HG02759 (cell line): Measurements from ENCODE around the gene RELN.

Source experiments
- ATAC-seq: cut with Tn5 transposase; IDR thresholded peaks from one replicate; pipeline ENCODE4 v1.9.1; 2021; ENCODE audit warnings: mild to moderate bottlenecking, moderate library complexity; ENCODE audit not compliant: unreplicated experiment

RELN gene

DNA sequence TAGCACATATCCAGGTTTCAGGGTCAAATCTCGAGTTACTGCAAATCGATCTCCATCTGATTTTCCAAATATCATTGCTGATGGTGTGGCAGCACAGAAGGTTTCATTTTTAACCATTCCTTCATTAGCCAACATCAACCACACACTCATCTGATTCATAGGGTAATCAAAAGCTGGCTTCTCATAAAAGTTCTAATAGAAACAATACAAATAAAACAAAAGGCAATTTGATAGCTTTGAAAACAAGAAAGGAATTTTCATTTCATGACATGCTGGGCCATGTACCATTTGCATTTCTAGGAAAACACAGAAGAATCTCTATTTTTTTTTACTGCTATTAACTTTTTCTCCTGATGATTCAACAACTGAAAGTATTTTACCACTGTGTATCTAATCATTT is 395.8 kb downstream of the RELN start:
- ATAC-seq, result no peak

DNA sequence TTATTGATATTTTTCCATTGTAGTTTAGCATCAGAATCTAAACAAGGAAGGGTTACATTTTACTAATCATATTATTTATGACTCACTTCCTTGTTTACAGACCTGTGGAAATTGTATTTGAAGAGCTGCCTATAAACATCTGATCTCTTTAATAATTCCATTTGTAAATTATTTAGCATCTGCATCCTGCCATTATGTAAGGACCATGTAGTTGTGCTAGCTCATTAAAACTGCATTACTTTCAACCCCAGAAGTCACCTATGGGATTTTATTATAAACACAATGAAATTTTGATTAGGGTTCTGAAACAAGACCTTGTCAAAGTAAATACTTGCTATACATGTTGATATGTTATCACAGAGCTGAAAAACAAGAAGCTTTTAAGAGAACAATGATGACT is 396.6 kb downstream of the RELN start:
- no peak for ATAC-seq

DNA sequence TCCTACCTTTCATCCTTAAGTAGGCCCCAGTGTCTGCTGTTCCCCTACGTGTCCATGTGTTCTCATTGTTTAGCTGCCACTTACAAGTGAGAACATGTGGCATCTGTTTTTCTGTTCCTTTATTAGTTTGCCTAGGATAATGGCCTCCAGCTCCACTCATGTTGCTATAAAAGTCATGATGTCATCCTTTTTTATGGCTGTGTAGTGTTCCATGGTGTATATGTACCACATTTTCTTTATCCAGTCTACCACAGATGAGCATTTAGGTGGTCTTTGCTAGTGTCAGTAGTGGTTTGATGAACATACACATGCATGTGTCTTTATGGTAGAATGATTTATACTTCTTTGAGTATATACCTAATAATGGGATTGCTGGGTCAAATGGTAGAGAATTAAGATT is 397.3 kb downstream of the RELN start:
- no peak for ATAC-seq

DNA sequence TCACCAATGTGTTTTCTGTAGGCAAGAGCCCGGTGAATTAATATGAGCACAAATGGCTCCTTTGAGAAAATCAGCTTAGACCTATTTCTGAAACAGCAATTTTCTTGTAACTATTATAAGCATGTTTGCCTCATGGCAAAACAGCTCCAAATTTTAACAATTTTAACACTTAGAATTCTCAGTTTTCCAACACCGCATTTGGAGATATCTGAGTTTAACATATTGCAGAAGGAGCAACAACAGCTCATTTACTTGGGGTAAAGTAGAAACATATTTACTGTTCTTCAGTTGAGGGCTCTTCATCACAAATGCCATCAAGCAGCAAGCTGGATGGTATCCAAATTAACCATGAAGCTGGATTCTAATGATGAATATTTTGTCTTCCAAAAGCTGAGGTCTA is 409.4 kb downstream of the RELN start:
- no peak for ATAC-seq

DNA sequence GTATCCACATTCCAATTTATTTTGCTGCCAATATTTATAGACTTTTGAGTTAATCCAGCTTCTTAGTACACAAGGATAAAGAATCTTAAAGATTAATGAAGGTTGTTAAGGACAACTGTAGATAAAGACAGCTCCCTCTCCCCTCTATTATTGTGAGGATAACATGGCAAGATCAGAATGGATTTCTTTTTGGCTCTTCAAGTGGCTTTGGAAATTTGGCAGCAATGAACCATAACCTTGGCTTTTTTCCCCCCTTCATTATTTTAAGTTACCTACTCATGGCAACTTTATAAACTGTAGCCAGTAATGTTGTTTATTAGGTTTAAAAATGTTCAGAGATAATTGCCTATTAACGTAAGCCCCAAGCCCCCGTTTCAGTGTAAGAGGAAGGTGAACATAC is 412.4 kb downstream of the RELN start:
- ATAC-seq, result no peak

DNA sequence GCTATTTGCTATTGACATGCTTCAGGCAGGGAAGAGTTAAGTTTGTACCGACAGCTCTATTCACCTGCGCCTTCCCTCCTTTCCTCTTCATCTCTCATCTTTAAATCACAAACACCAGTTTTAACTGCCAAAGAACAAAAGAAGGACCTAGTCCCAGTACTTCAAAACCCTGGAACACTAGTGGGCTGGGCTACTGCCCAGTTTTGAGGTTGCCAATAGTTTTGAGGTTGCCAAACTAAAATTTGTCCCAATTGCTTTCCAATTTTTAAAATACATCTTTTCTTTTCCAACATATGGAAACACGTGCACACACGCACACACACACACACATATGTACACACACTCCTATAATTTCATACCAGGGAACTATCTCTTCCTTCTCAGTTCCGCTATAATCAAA is 412.8 kb downstream of the RELN start:
- no peak for ATAC-seq

DNA sequence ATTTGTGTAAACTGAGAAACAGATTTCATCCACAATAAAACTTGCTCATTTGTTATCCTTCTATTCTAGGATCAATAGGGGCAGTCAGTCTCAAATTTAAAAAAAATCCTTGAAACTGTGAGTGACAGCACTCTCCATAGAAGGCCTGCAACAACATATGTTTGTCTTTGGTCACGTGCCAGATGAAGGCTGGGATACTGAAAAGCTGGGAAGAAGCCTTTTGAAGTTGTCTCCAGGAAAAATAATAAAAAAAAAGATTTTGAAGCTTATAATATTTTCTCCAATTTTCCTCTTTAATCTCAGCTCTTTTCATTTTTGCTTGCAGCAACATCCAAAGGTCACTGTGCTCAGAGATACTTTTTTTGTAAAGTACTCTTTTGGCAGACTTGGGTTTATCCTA is 414.9 kb downstream of the RELN start:
- ATAC-seq, result no peak

DNA sequence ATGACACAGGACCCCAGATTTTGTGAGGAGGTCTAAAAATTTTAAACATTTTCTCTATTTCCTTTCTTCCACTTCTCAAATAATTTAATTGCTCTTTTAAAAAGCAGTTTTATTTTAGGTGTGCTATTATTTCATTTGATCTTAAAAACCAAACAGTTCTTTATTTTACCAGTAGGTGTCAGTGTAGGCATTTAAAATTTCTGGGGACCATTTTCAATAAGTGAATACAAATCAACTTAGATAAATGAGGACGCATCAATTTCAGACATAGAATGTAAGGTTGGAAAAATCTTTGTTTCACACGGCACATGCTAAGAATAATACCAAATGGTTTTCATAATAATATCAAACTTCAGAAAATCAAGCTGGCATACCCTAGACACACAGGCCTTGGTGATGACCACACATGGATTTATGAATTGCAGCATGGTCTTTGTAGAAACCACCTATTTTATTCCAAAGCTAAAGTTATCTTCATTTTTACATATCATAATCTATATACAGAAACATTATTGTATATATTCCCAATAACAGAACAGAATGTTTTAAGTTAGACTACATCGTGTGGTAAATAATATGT is 415.9 kb downstream of the RELN start:
- no peak for ATAC-seq

DNA sequence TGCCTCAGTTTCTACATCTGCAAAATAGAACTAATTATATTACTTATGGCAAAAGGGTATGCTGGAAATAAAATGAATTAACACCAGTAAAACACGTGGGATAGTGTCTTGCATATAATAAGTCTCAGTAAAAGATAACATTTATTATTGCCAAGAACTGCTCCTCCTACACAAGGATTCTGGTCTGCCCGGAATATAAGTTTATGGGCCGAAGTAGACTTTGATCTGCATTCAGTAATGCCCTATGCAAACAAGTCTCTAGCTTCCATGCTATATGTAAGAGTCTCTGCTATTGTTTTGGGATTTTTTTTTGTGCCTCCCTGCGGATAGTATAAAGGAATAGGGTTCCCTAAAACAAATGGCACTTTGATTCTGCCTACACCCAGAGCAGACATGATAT is 417.9 kb downstream of the RELN start:
- no peak for ATAC-seq

DNA sequence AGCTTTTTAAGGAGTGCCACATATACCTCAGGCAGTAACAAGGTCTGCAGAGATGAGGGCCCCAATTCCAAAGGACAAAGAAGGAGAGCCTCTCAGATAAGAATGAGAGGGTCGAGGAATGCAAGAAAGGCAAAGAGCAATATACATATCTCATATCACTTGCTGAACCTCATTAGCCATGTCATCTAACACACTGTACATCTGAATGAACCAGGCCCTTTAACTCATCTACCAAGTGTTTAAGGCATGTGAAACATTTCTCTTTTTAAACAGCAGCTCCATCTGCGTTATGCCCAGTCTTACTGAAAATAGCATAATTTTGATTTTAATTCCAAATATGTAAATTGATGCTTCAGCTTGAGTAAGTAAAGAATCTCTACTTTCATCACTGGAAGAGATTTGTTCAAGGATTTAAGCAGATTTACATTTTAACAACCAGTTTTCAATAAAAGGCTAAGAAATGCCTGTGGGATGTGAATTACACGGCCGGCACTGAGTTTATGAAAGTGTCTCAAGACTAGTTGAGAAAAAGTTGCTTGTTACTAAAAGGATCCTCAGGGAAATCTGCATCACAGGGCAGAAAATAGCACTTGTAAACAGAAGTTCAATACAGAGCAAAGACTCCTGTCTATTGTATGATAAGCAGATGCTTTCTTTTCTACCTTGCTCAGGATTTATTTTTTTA is 419.7 kb downstream of the RELN start:
- no peak for ATAC-seq

DNA sequence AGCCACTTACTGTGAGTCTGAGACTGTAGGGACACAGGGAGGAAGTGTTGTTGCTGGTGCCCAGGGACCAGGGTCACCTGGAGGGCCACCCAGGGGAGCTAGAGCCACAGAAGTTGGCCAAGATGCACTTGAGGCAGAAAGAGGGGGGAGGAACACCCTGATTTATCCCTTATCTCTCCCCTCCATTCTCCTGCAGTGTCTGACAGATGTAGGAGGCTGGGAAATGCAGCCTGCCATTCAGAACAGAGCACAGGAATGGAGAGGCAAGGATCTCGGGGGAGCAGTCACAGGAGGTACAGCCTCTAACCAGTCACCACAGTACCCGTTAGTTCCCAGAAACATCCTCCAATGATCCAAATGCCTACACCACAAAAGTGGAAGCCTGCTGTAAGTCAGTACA is 425.0 kb downstream of the RELN start:
- ATAC-seq, result no peak

DNA sequence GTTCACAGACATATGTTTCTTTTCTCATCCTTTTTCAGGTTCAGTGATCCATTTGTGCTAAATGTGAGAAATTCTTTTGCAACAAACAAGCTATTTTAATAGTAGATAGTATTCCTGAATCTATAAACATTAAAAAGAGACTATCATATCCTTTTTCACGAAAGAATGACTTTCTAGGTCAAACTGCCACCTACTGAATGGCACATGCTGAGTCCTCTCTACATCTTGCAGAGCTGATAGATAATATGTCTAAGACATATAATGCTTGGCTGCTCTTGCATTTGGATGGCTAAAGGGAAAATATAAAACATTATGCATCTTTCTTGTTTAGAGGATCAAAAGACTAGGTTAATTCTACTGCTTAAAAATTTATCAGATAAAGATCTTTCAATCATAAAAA is 429.3 kb downstream of the RELN start:
- ATAC-seq, result no peak

DNA sequence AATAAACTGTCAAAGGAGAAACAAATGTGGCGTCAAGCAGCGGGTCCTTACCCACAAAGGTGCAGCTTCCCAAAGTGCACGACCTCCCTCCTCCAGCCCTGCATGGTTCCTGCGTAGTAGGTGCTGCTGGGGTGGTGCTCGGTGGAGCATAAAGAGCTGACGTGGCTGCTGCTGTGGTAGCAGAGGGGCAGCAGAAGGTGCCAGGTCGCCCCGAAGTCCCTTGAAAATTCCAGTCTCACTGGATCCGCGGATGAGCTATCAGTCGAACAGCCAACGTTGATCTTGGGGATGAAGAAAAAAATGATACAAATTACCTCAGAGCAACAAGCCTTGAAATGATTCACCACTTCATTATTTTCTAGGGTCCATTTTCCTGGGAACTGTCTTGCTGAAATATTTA is 438.4 kb downstream of the RELN start:
- no peak for ATAC-seq

DNA sequence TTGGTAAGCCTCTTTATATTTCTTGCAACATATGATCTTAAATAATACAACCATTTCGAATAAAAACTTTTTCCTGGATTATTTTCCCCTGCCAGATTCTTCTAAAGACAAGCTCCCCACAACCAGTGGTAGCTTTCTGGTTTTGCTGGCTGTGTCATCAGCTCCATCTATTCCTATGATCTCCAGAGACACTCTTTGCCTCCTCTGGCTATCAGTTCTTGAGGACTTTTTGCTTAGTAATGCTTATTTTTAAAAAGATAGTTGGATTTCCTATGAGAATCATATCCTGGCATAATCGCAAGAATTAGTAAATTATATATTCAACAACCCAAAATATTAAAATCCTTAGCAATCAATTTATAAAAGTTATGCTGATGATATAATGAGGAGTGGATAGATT is 439.7 kb downstream of the RELN start:
- ATAC-seq, result no peak

DNA sequence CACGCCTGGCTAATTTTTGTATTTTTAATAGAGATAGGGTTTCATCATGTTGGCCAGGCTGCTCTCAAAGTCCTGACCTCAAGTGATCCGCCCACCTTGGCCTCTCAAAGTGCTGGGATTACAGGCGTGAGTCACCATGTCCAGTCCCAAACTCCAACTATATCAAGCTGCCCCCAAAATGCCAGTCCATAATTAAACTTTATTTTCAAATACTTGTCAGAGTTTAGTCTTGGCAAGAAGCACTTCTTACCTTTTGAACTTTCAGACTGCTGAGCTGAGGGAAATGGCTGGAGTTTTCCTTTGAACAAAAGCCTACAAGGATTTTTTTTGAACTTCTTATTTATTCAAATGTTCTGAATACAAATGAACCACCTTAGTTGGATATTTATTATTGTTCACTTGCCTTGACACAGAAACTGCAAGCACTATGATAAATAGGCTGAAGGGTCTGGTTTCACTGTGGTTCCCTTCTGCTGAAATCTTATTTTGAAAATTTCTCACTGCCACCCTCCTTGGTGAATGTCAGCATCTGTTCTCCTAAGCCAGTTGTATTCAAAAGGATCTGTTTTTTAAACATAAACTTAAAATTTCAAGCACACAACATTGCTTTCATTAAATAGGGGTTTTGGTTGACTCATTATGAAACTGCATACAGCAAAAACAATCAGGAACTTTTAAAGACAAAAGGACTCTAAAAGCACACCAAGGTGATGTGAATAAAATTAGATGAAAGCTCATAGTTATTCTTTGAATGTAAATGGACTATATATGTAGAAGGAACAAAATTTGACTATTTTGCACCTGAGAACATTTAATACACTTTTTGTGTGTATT is 441.8 kb downstream of the RELN start:
- ATAC-seq, result no peak

DNA sequence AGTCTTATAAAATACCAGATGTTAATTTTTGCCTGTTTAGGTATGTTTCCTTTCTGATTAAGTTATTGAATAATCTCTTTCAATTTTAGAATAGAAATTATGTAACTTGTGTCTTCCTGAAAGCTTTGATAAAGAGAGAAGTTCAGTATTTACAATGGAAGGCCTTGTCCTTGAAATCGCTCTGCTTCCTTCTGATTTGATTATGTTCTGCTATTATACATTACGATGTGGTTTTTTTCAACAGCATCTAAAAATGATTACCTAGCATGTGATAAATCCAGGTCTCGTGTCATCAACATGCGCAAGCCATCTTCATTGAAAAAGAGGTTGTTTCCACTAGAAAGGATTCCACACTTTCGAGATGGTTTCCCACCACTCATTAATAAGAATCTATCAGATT is 447.0 kb downstream of the RELN start:
- no peak for ATAC-seq

DNA sequence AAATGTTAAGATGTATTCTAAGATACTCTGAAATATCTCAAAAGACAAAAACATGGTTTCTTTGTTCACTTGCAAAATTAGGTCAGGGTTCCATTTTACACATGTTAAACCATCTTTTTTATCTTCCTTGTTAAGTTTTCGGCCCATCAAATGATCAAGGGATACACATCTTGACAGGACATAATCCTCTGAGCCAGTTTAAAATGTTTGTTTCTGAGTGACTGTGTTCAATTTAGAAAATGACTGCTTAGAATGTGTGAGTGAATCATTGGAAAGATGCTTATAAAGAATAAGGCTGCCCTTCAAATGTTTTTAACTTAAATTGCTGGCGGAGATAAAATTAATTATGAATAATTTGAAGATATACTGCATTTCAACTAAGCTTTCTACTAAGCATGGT is 447.5 kb downstream of the RELN start:
- no peak for ATAC-seq

DNA sequence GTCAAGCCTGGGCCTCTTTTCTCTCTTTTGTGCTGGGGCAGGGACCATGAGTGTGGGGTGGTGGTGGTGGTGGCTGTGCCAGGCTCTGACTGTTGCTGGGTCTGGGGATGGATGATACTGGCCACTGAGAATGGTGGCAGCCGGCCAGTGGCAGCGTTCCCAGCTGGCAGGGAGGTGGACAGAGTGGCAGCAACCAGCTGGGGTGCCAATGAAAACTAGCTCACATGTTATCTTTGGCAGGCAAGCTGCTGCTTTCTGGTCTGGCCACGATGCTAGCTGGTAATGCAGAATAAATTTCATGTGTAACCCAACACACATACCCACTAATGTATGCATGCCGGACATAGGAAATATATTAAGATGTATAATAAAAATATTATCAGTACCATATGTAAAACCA is 448.4 kb downstream of the RELN start:
- no peak for ATAC-seq

DNA sequence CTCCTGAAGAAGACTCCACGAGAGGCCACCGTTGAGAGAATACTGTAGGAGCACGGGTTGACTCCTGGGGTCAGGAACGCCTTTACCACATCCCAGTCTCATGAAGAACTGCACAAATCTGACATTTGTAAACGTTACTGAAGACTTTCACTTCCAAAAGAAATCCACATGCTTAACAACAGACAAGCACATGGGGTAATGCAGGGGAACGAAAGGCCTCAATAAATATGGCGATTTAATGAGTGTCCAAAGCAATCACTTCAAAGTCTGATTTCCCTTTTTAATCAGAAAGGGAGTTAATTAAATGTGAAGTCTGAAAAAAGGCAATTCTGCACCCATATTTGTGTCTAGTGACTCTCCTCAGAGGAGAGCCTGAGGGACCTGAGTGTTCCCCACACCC is 449.1 kb downstream of the RELN start:
- no peak for ATAC-seq

DNA sequence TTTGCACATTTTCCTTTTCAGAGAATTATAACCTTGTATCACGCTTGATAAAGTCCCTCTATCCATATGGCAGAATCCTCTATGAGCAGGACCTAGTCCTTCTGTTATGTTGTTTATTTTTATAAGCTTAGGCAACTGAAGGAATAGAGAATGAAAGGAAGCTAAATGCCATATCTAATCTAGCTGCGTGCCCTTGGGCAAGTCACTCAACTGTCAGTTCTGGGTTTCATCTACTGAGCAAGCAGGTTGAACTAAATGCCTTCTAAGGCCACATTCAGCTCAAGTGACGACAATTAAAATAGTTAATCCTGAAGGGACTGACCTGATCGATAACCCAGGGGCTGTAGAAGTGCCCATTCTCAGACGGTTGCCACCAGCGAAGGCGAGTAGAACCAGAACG is 449.6 kb downstream of the RELN start:
- ATAC-seq, result no peak

DNA sequence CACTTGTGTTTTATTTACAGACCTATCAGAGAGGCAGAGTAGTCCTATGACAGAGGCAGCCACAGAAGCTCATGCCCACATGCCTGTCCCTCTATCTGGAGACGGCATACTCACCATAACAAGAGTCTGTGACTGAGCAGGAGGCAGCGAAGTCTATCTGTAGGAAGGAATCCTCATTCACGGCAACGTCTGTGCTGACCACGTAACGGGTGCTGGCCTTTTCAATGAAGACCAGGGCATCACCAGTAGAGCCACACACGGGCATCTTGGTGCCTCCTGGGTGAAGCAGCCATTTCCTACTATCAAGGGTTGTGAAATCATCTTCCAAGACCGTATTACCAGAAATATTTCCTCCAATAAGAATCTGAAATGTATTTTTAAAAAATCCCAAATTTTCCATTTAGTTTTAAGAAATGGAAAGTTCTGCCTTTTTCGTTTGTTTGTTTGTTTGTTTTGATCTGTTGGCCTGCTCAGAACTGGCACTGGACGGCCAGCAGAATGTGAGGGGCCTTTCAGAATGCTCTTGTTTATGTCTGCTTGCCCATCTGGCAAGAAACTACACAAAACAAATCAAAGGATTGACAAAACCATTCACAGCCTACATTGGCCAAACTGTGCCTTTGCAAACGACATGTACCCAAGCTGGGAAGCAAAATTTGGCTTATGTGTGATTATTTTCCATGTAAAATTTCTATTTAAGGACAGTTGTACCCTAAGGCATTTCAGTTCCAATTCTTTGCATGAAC is 450.3 kb downstream of the RELN start:
- no peak for ATAC-seq

DNA sequence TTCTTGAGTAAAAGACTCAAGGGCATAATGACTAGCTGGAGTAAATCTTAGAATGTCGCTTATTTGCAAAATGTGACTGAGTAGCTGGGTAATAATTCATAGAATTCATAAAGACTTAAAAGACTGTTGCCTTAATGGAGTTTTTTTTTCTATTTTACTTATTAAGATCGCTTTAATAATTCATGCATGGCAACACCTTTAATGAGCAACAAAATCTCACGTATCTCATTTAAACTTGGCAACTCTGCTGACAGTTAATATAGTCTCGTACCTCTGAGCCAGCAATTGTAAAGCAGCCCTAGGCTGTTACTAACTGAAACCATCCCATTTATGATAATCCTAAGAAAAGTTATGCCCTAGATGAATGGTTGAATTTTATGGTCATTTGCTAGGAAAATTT is 455.7 kb downstream of the RELN start:
- ATAC-seq, result no peak
